ENCODE measurements around the gene TSFM.

The TSFM gene

DNA sequence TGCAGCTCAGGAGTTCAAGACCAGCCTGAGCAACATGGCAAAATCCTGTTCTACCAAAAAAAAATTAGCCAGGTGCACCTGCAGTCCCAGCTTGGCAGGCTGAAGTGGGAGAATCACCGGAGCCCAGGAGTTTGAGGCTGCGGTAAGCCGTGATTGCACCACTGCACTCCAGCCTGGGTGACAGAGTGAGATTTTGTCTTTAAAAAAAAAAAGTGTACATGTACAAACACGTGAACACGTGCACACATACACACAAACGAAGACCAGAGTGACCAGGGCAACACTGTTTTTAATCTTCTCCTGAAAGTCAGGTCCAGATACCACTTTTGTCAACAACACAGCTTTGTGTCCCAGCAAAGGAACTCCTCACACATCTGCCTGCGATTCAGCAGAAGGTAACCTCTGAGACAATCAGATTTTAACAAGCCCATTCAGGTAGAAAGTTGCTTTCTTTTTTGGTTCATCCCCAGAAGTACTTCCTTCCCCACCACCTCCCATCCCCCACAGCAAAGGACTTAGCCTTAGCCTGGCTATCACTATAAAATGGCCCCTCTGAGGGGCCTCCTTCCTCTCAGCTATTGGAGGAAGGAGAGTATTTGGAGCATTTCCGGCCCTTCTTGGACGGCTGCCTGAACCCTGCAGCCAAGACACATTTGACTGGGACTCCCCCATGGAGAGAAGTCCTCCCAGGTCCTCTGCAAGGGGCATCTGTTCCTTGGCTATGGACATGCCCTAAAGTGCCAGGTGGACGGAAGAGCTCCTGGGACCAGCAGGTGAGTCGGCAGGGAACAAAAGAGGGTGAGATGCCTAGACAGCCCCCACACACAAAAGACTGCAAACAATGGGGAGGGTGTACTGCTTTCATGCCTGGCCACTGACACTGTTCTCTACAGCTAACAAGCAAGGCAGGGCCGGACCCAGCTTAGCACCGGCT, 54.1 kb downstream of the TSFM start:
- peak; percentile 95 for DNase-seq

DNA sequence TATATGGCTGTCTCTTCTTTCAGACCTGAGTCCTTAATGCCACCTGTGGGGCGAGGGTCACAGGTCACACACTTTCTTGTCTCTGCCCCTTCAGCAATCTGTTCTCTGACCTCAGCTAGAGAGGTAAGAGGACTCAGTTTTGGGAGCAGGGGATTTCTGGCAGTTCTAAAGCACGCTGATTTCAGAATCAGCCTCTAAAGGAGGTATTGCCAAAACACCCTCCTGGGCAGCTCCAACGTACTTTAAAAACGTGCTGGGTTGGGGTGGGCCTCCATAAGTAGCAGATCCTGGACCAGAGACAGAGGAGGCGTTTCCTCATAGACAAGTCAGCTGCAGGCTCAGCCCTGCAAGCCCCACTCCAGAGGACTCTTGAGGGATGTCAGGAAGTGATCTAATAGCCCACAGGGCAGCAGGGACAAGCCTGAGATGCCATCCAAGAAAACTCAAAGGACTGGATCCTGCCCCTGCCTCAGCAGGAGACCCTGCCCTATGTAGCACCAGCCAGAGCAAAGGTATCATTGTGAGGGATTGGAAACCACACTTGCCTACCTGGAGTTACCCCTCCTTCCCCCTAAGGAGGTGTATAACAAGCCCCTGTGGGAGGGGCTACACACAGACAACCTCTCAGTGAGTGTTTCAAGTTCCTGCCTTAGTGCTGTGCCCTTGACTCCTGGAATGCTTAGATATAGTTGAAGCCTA, 55.4 kb downstream of the TSFM start:
- DNase-seq = peak; percentile 75

DNA sequence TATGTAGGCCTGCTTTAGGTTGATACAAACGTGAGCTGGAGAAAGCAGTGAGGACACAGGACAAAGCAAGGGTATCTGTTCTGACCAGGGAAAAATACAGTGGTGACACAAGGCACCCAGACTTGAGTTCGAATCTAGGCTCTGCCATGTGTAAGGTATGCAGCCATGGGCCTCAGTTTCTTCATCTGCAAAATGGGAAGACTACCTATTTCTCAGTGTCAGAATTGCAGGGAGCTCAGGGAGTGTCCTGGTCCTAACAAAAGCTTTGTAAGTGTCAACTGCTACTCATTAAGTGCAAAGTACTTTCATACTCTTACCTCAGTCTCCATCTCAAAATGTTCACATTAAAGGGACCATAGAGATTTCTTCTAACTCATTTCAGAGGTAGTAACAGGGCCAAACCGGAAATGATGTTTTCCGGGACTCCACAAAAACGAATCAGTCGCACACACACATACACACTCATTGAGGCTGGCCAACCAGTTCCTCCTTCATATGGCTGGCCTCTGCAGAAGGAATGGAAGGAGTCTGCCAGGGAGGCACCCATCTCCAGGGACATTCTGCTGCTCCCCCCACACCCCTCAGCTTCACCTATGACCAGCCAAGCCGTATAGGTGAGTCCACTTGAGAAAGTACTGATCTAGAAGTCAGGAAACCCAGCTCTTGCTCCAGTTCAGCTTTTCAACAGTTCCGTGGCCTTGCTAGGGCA, 56.2 kb downstream of the TSFM start:
- DNase-seq = peak; percentile 67

DNA sequence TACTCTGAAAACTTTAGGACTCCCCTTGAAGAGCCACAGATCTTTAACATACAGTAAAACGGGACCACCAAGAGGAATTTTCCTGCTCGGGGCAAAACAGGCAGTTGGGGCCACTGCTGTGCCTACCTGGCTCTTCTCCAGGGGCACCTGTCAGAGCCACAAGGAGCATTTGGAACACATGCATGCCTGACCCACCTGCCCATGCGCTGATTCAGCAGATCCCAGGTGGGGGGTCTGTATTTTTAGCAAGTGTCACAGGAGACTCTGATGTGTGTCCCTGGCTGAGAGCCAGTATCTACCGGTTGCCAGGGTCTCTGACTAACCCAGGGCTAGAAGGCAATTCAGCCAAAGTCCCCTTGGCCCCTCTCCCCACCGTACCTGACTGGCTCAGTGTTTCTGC, 57.4 kb downstream of the TSFM start:
- peak; percentile 92 for DNase-seq

DNA sequence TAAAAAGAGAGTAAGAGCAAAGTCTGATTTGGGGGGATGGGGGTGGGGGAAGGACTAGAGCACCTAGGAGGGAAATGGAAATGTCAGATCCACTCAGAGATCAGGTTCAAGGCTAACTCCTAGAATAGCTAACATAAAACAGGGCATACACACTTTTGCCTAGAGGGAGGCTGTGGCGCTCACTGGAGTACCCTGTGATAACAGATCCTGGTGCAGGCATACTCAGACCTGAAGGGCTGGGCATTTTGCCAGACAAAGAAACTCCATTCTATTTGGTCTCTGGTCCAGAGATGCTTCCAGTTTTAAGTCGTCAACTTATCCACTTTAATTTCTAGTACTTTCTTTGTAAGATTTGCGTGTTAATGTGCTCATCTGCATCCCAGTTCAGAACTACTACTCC, 58.1 kb downstream of the TSFM start:
- DNase-seq = peak; percentile 84

DNA sequence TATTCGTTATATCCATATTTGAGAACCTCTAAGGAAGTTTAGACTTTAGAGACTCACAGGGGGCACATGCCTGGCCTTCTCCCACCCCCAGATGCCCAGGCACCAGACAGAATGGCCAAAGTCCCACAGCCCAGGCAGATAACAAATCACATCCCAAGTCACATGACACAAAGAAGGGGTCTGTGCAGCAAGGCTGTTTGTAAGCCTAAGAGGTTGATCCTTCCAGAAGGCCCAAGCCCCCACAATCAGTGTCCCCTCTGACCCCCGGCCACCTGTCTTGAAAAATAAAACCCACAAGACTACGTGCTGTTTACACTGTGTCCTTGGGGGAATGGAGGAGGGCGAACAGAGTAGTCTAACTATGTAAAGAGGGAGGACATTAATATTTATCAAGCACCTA, 58.9 kb downstream of the TSFM start:
- no peak for DNase-seq

DNA sequence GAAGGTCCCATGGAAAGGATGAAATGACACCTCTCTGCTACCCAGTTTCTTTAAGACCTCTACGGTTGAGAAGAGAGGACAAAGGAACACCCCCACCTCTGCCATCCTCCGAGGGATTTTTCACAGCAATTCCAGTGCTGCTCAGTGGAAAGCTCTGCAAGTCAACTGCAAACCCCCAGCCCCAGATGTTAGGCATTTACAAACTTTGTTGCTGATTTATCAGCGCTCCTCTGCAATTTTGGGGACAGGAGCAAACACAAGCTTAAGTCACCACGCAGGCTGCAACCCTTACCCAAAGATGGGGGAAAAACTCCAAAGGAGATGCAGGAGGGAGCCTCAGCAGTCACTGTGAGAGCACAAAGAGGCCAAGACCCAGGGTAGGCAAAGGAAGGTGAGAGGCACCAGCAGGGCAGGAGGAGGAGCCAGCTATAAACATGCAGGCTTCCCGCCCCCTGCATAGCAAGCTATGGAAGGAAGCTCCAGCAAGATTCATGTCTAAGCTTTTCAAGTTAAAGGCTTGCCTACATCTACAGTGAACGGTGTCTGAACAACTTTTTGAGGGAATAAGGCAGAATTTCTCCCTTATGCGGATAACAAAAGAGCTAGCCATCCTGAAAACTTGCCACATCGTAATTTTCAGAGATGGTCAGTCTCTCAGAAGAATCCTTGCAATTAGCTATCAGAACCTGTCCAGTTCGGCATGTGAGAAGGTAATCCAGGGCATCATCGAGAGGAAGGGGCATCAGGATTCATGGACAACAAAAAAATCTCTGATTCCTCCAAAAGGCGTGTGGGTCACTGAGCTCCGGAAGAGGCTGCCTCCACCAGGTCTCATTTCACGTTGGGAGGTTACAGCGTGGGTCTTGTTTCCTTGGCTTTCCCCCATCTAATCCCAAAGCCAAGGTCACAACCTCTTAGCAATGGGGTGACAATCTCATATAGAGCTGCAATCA, 60.0 kb downstream of the TSFM start:
- DNase-seq = peak; percentile 77

DNA sequence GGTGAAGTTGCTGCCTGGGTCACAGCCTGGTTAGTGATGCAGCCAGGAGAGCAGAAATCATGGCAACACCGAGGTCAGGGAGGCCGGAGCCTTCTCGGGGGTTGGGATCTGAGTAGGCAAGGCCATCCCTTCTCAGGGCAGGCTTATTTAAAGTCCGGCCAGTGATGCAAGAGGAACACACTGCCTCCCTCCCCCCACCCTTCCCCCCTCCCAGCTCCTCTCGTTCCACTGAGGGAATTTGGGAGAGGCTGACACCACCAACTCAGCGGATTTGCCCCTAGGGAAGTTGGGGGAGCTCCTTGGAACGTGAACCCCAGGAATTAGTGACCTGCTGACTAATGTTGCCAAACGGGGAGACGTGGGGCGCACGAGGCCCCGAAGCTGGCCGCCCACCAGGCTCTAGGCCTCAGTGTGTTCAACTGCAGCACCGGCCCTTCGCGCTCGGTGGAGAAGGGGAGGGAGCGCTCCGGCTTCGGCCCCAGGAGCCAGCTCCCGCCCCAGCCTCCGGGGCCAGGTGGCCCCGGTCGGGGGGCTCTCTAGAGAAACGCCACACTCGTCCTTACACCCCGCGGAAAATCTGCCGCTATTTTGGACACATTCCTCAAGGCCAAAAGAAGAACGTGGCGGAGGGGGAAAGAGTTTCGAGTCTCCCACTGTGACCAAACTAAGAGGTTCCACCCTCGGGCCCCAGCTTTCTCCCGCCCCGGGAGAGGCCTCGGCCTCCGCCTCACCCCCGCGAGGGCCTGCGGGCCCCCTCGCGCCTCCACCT, 62.3 kb downstream of the TSFM start:
- peak; percentile 76 for DNase-seq

DNA sequence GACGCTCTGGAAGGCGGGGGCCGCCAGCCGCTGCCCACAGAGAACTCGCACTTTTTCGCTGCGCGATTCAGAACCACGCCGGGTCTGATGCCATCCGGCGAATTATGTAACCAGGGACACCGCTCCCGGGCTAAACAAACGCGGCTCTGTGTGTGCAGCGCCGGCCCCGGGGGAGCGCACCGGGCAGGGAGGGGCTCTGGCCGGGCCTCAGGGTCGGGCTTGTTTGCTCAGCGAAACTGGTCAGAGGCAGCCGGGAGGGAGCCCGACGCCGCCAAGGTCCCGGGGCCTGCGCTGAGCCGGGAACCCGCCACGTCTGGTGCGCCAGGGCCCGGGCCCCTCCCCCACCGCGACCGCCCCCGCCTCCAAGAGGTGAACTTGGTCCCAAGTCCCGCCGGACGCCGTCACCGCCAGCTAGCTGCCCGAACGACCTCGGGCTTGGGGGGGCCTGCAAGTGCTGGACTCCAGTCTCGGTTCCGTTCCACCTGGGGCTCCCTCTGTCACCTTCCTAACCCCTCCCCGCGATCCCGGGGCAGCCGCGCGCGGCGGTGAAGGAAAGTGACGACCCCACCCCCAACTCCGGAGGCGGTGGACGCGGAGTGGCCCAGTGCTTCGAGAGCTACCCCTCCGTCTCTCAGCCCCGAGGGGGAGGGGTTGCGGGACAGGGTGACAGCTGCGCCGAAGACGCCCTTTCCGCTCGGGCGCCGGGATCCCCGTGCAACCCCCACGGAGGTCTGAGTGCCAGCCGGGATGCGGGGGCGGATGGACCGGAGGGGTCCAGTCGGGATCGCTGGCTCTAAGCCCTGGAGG, 63.1 kb downstream of the TSFM start:
- peak; percentile 81 for DNase-seq

DNA sequence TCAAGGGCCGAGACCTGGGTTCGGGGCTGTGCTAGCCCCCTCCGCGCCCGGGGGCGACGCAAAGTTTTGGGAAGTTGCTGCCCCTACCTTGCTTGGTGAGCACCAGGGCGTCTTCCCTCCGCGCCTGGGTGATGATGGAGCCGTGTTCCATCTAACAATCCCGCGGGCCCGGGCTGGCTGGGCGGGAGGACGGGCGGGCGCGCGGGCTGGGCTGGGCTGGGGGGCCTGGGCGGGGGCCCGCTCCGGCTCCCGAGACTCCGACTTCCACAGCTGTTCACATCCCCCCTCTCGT, 63.6 kb downstream of the TSFM start:
- DNase-seq = no peak

DNA sequence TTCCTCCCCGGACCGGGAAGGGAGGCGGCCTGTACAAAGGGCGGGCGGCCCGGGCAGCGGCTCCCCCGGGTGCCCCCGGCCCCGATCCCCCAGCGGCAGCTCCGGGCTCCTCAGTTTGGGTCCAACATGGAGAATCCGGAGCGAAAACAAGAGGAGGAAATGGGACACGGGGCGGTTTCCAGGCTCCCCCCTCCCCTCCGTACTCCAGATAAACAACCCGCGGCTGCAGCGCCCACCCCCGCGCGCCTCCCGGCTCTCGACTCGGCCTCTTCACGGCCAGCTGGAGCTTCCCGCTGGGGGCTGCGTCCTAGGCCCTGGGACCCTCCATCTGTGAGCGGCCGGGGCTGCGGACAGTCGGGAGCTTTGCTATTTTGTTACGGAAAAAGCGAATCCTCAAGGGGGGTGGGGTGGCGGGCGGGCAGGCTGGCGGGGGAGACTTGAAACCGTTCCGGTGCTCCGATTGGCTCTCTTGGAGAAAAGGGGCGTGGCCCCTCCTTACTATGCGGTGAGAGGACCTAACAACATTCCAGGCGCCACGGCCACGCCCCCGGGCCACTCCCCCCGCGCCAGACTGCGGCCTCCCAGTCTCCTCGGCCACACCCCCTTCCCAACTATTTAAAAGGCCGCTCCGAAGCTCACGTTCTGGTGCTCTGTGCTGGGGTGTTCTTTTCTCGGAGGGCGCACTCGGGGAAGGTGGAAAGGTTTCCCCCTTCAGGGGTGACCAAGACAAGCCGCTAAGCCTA, 64.2 kb downstream of the TSFM start, which contains the start of gene CTDSP2:
CTDSP2 (minus strand) TSS at position 153 of the 743 bp plus-strand sequence. CDS start 294 bp downstream, outside the sequence.
- peak; percentile 99 for DNase-seq

Data from RPMI8226 (cell line).